Neural cell (in vitro differentiated cells): ENCODE measurements around the gene FAM174C. TPM values are rescaled to one million over a fixed set of nuclear protein-coding genes. Genes with fewer than 3 reads are reported as not detected.

ENCODE experiments used
- H2AFZ ChIP-seq: fragments of 200-600, 300-800 bp; sonication (generic), shearing (Covaris generic); 2 replicates; pipeline ENCODE4 v1.6.0; 2014; ENCODE audit warnings: low read depth, mild to moderate bottlenecking, antibody characterized with exemption, low read length, moderate library complexity
- H3F3A ChIP-seq: fragments of 200-600 bp; shearing (Covaris generic); 2 replicates; pipeline ENCODE4 v1.6.1; 2016; ENCODE audit warnings: mild to moderate bottlenecking, moderate library complexity, mixed read lengths, antibody characterized with exemption, low read length; ENCODE audit not compliant: insufficient read depth, poor library complexity, severe bottlenecking
- H3K27ac ChIP-seq: fragments of 200-600, 300-800 bp; sonication (generic), shearing (Covaris generic); 2 replicates; pipeline ENCODE4 v1.5.1; 2014; ENCODE audit warnings: mild to moderate bottlenecking, low read length, moderate library complexity
- H3K27me3 ChIP-seq: fragments of 300-800, 200-600 bp; sonication (generic), shearing (Covaris generic); 2 replicates; pipeline ENCODE4 v1.6.0; 2014; ENCODE audit warnings: mild to moderate bottlenecking, low read depth, low read length, moderate library complexity; ENCODE audit not compliant: insufficient read depth
- H3K36me3 ChIP-seq: fragments of 300-800, 200-600 bp; sonication (generic), shearing (Covaris generic); 2 replicates; pipeline ENCODE4 v1.5.1; 2014; ENCODE audit warnings: mild to moderate bottlenecking, antibody characterized with exemption, low read length, moderate library complexity; ENCODE audit not compliant: insufficient read depth
- H3K4me2 ChIP-seq: fragments of 300-800, 200-600 bp; sonication (generic), shearing (Covaris generic); 2 replicates; pipeline ENCODE4 v1.6.0; 2014; ENCODE audit warnings: mild to moderate bottlenecking, low read length
- H3K4me3 ChIP-seq: fragments of 300-800, 200-600 bp; sonication (generic), shearing (Covaris generic); 2 replicates; pipeline ENCODE4 v1.5.1; 2014; ENCODE audit warnings: mild to moderate bottlenecking, low read length, moderate library complexity
- H3K79me2 ChIP-seq: fragments of 200-600 bp; shearing (Covaris generic); replicated peaks from 2 replicates; pipeline ENCODE4 v1.6.0; 2014; ENCODE audit warnings: mild to moderate bottlenecking, low read length, moderate library complexity; ENCODE audit not compliant: insufficient read depth
- H3K9ac ChIP-seq: fragments of 300-800, 200-600 bp; sonication (generic), shearing (Covaris generic); 2 replicates; pipeline ENCODE4 v1.6.1; 2016; ENCODE audit warnings: mild to moderate bottlenecking, low read length, mixed read lengths
- H3K9me2 ChIP-seq: fragments of 200-600 bp; shearing (Covaris generic); 2 replicates; pipeline ENCODE4 v1.6.1; 2016; ENCODE audit warnings: mild to moderate bottlenecking, low read length, mixed read lengths; ENCODE audit not compliant: insufficient read depth
- H3K9me3 ChIP-seq: fragments of 200-600, 300-800 bp; sonication (generic), shearing (Covaris generic); 2 replicates; pipeline ENCODE4 v1.6.1; 2016; ENCODE audit warnings: mild to moderate bottlenecking, mixed run types, low read length, moderate library complexity, mixed read lengths
- H4K20me1 ChIP-seq: fragments of 200-600 bp; shearing (Covaris generic); 2 replicates; pipeline ENCODE4 v1.6.1; 2016; ENCODE audit warnings: mild to moderate bottlenecking, mixed run types; ENCODE audit not compliant: insufficient read depth
- CTCF ChIP-seq: fragments of 450-650 bp; IDR thresholded peaks from 2 replicates; pipeline ENCODE4 v1.5.1; 2014; ENCODE audit warnings: antibody characterized with exemption, mild to moderate bottlenecking, moderate library complexity; ENCODE audit not compliant: poor library complexity, severe bottlenecking
- EP300 ChIP-seq: fragments of 450-650 bp; conservative IDR thresholded peaks from 2 replicates; pipeline ENCODE4 v1.6.1; 2014; ENCODE audit warnings: antibody characterized with exemption, mild to moderate bottlenecking, moderate library complexity; ENCODE audit not compliant: poor library complexity, severe bottlenecking
- EZH2 ChIP-seq: fragments of 200-600, 300-800 bp; shearing (Covaris generic), sonication (generic); IDR thresholded peaks from 2 replicates; pipeline ENCODE4 v1.6.1; 2014; ENCODE audit warnings: antibody characterized with exemption, low read length, borderline replicate concordance, mild to moderate bottlenecking; ENCODE audit not compliant: insufficient read depth, poor library complexity, severe bottlenecking
- MXI1 ChIP-seq: fragments of 450-650 bp; conservative IDR thresholded peaks from 2 replicates; pipeline ENCODE4 v1.6.1; 2014; ENCODE audit warnings: antibody characterized with exemption, mild to moderate bottlenecking; ENCODE audit not compliant: poor library complexity, severe bottlenecking
- POLR2AphosphoS5 ChIP-seq: IDR thresholded peaks from 2 replicates; pipeline ENCODE4 v1.6.1; 2012
- RAD21 ChIP-seq: fragments of 450-650 bp; conservative IDR thresholded peaks from 2 replicates; pipeline ENCODE4 v1.6.1; 2014; ENCODE audit warnings: antibody characterized with exemption, mild to moderate bottlenecking, moderate library complexity
- REST ChIP-seq: IDR thresholded peaks from 2 replicates; pipeline ENCODE4 v1.6.1; 2012; ENCODE audit warnings: borderline replicate concordance
- SMC3 ChIP-seq: fragments of 450-650 bp; conservative IDR thresholded peaks from 2 replicates; pipeline ENCODE4 v1.6.1; 2014; ENCODE audit warnings: antibody characterized with exemption, mild to moderate bottlenecking, moderate library complexity; ENCODE audit not compliant: poor library complexity
- TAF1 ChIP-seq: IDR thresholded peaks from 2 replicates; pipeline ENCODE4 v1.6.1; 2012; ENCODE audit warnings: low read depth
- polyA plus RNA-seq: library from polyadenylated mRNA; depleted of rRNA; stranded (reverse); fragments of >200 nt; gene quantifications from 2 replicates; pipeline ENCODE4 v1.2.3, GENCODE V29; 2014

FAM174C gene
- polyA plus RNA-seq, 1 donor from 2014 or later = 28.4 TPM

DNA sequence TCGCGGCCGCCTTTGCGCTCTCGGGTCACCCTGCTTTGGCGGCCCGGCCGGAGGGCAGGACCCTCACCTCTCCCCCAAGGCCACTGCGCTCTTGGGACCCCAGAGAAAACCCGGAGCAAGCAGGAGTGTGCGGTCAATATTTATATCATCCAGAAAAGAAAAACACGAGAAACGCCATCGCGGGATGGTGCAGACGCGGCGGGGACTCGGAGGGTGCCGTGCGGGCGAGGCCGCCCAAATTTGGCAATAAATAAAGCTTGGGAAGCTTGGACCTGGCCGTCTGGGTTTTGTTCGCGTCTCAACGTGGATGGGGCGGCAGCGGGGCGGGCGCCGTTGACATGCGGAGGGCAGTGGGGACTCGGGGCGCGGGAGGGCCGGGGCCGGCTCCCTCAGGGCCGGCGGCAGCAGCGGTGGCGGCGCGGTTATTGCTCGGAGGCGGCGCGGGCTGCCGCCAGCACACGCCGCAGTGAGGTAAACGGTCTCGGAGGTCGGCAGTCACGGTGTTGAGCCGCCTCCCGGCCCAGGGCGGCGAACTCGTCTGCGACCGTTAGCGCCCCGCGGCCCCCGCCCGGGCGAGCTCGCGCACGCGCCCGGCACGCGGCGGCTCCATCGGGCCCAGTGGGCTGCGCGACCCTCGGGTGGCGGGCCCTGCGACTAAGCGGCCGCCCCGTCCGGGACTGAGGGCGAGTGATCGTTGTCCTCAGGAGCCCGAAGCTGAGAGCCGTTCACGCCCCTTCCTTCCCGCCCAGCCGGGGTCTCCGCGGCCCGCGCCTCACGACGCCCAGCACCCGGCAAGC lies 47.0 kb upstream of the FAM174C start:
- Histone ChIP-seq H3K79me2 (no peaks in the 10 kb centered on the region), H3K27me3 (no peaks in the 10 kb centered on the region), H3K36me3 (no peaks in the 10 kb centered on the region)

More for the DNA sequence above, 47.0 kb upstream of the FAM174C start:
- Histone ChIP-seq H3K9me2 (no peaks in the 10 kb centered on the region), H3K9ac (no peak overlapping the region), H3K4me3 (no peak overlapping the region), H2AFZ (no peak overlapping the region), H3K27ac (no peak overlapping the region), H3F3A (no peaks in the 10 kb centered on the region), H3K9me3 (no peaks in the 10 kb centered on the region), H4K20me1 (no peaks in the 10 kb centered on the region), H3K4me2 (no peak overlapping the region)
- TF ChIP-seq MXI1 (no peak), EP300 (no peak), POLR2AphosphoS5 (no peak), TAF1 (no peak), CTCF (no peak), REST (no peak), SMC3 (no peak), RAD21 (no peak), EZH2 (no peak)
